Progenitor cell of endocrine pancreas (in vitro differentiated cells): Measurements from ENCODE around the gene POM121L2. TPM values are rescaled to one million over a fixed set of nuclear protein-coding genes. Genes with fewer than 3 reads are reported as not detected.
A peak's percentile ranks its signal among the peaks of the same experiment; 100 is the strongest.

Experiments
- DNase-seq: peaks from one replicate; pipeline ENCODE4 v3.0.0; 2021; ENCODE audit warnings: low spot score; ENCODE audit not compliant: unreplicated experiment
- H3K27ac Mint-ChIP-seq: 2 replicates; pipeline ENCODE4 v1.8.0; 2021; ENCODE audit warnings: mild to moderate bottlenecking, moderate library complexity, mixed read lengths
- H3K27me3 Mint-ChIP-seq: 2 replicates; pipeline ENCODE4 v1.8.0; 2021; ENCODE audit warnings: mixed read lengths
- H3K36me3 Mint-ChIP-seq: 2 replicates; pipeline ENCODE4 v1.8.0; 2022; ENCODE audit warnings: mixed read lengths; ENCODE audit not compliant: insufficient read depth
- H3K4me1 Mint-ChIP-seq: 2 replicates; pipeline ENCODE4 v1.8.0; 2021; ENCODE audit warnings: low read depth, mixed read lengths
- H3K4me3 Mint-ChIP-seq: 2 replicates; pipeline ENCODE4 v1.8.0; 2021; ENCODE audit warnings: low read depth, mild to moderate bottlenecking, moderate library complexity, mixed read lengths
- H3K9me3 Mint-ChIP-seq: 2 replicates; pipeline ENCODE4 v1.8.0; 2021; ENCODE audit warnings: low read depth, mixed read lengths
- total RNA-seq: library from RNA; stranded (reverse); gene quantifications from 2 replicates; pipeline ENCODE4 v1.2.1, GENCODE V29; 2021
- TF ChIP-seq, protein P1 (sequence below): fragments of 200-600 bp; sonication (generic); IDR thresholded peaks from one replicate; pipeline ENCODE4 v1.5.0; 2021; ENCODE audit warnings: antibody characterized with exemption, mild to moderate bottlenecking; ENCODE audit not compliant: unreplicated experiment

Gene POM121L2
- total RNA-seq, 1 donor from 2014 or later = not detected

- H3K4me1 Mint-ChIP-seq = peaks cover 5% of the 10 kb centered on the region
- TF ChIP-seq, protein P1, sequence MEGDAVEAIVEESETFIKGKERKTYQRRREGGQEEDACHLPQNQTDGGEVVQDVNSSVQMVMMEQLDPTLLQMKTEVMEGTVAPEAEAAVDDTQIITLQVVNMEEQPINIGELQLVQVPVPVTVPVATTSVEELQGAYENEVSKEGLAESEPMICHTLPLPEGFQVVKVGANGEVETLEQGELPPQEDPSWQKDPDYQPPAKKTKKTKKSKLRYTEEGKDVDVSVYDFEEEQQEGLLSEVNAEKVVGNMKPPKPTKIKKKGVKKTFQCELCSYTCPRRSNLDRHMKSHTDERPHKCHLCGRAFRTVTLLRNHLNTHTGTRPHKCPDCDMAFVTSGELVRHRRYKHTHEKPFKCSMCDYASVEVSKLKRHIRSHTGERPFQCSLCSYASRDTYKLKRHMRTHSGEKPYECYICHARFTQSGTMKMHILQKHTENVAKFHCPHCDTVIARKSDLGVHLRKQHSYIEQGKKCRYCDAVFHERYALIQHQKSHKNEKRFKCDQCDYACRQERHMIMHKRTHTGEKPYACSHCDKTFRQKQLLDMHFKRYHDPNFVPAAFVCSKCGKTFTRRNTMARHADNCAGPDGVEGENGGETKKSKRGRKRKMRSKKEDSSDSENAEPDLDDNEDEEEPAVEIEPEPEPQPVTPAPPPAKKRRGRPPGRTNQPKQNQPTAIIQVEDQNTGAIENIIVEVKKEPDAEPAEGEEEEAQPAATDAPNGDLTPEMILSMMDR = no peak
- H3K4me3 Mint-ChIP-seq = peak overlapping the region; percentile 88
- H3K36me3 Mint-ChIP-seq = no peaks in the 10 kb centered on the region
- no peak for DNase-seq
- peaks cover 11% of the 10 kb centered on the region for H3K9me3 Mint-ChIP-seq
- peak overlapping the region; percentile 96 for H3K27ac Mint-ChIP-seq
- peaks cover 40% of the 10 kb centered on the region for H3K27me3 Mint-ChIP-seq
Observed at GRCh38 chr6:27280064-27280539, 32.0 kb downstream of the POM121L2 start.

GRCh38 chr6:27279513-27280063 is 32.5 kb downstream of the POM121L2 start:
- TF ChIP-seq, protein P1 = no peak
- peaks cover 42% of the 10 kb centered on the region for H3K27me3 Mint-ChIP-seq
- H3K36me3 Mint-ChIP-seq = no peaks in the 10 kb centered on the region
- H3K9me3 Mint-ChIP-seq = peaks cover 11% of the 10 kb centered on the region
- H3K4me3 Mint-ChIP-seq = peak overlapping the region; percentile 88
- peaks cover 5% of the 10 kb centered on the region for H3K4me1 Mint-ChIP-seq
- H3K27ac Mint-ChIP-seq = peak overlapping the region; percentile 96
- DNase-seq = no peak

DNA sequence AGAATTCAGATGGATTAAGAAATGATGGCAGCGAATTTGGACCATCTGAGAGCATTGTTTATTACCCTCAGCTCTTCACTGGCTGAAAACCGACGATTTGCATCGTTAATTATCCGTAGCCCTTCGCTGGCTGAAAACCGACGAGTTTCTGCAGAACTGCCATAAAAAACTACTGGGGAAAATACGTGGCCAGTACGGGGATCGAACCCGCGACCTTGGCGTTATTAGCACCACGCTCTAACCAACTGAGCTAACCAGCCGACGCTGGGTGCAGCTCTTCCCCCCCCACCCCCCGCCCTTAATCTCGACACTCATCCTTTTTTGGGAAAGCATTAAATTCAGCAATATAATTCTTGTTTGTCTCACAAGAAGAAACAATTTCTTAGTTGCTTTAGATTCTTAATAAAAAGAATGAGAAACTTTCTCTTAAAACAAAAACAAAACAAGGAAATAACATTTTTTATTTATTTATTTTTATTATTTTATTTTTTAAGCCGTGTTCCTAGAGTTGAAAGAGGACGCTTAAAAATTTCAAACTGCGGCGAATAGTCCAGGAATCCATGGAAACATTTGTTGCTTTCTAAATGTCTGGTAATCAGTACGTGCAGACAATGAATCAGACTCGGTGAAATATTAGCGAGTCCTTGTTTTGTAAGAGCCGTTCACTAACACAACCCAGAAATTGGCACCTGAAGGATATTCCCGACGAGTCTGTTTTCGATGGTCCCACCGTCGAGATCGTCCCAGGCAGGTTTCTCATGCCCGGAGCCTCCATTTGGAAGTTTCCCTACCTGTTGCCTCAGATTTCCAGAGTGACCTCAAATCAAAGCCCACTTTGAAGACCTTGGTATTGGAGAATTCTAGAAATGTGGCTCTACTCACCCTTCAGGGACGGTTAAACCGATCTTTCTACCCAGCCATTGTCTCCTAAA is 36.8 kb downstream of the POM121L2 start:
- no peaks in the 10 kb centered on the region for H3K36me3 Mint-ChIP-seq
- peaks cover 2% of the 10 kb centered on the region for H3K4me1 Mint-ChIP-seq
- H3K9me3 Mint-ChIP-seq = peaks cover 3% of the 10 kb centered on the region
- H3K4me3 Mint-ChIP-seq = no peak overlapping the region
- no peak overlapping the region for H3K27ac Mint-ChIP-seq
- H3K27me3 Mint-ChIP-seq = peaks cover 62% of the 10 kb centered on the region
- no peak for DNase-seq
- TF ChIP-seq, protein P1 = no peak

DNA sequence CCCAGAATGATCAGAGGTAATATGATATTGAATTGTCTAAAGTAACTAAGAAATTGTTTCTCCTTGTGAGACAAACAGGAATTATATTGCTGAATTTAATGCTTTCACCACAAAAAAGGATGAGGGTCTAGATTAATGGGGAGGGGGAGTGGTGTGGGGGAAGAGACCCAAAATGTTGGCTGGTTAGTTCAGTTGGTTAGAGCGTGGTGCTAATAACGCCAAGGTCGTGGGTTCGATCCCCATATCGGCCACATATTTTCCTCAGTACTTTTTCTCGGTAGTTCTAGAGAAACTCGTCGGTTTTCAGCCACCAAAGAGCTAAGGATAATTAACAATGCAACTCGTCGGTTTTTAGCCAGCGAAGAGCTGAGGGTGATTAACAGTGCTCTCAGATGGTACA is 38.3 kb downstream of the POM121L2 start:
- no peaks in the 10 kb centered on the region for H3K36me3 Mint-ChIP-seq
- no peak overlapping the region for H3K27ac Mint-ChIP-seq
- H3K9me3 Mint-ChIP-seq = peaks cover 3% of the 10 kb centered on the region
- peaks cover 63% of the 10 kb centered on the region for H3K27me3 Mint-ChIP-seq
- no peak overlapping the region for H3K4me3 Mint-ChIP-seq
- H3K4me1 Mint-ChIP-seq = no peaks in the 10 kb centered on the region
- TF ChIP-seq, protein P1 = no peak
- DNase-seq = no peak

DNA sequence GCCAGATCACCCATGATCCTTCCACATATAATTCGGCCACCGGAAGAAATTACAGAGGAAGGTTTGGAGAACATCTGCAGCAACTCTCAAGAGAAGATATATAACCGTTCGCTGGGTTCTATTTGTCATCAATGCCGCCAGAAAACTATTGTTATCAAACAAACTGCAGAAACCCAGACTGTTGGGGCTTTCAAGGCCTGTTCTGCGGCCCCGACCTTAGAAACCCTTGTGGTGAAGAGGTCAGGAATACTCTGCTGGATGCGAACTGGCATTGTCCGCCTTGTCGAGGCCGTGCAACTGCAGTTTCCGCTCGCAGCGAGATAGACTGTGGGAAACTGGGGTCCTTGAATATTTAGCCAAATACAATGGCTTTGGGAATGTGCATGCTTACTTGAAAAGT is 43.3 kb downstream of the POM121L2 start:
- no peak overlapping the region for H3K27ac Mint-ChIP-seq
- H3K4me3 Mint-ChIP-seq = no peak overlapping the region
- TF ChIP-seq, protein P1 = no peak
- DNase-seq = no peak
- H3K27me3 Mint-ChIP-seq = peaks cover 46% of the 10 kb centered on the region
- peaks cover 1% of the 10 kb centered on the region for H3K4me1 Mint-ChIP-seq
- no peaks in the 10 kb centered on the region for H3K36me3 Mint-ChIP-seq
- H3K9me3 Mint-ChIP-seq = no peaks in the 10 kb centered on the region
